PFSK-1 (cell line): ENCODE results near the gene FGGY.

Experiments used
- FOXP2 ChIP-seq: optimal IDR thresholded peaks from 2 replicates; pipeline ENCODE3; 2011; ENCODE audit warnings: borderline replicate concordance, control low read depth, inconsistent platforms; ENCODE audit not compliant: insufficient read depth; ENCODE audit errors: extremely low read length, extremely low read depth
- POLR2AphosphoS5 ChIP-seq: IDR thresholded peaks from 2 replicates; pipeline ENCODE4 v1.6.1; 2012; ENCODE audit warnings: low read depth, mild to moderate bottlenecking, control low read depth, low read length, moderate library complexity
- SIN3A ChIP-seq: IDR thresholded peaks from 2 replicates; pipeline ENCODE4 v1.6.1; 2012; ENCODE audit warnings: mild to moderate bottlenecking, low read length, moderate library complexity, borderline replicate concordance; ENCODE audit not compliant: insufficient read depth
- TAF1 ChIP-seq: IDR thresholded peaks from 2 replicates; pipeline ENCODE4 v1.6.1; 2012; ENCODE audit warnings: low read length, control low read depth, borderline replicate concordance; ENCODE audit not compliant: insufficient read depth
- TF ChIP-seq, protein P1 (sequence below), 2 experiments: IDR thresholded peaks; 2 replicates each; pipeline versions ENCODE4 v1.6.1 to v1.8.0; 2011 to 2012; ENCODE audit warnings: low read depth in 2 of 2, low read length in 2 of 2, control low read depth in 1 of 2, inconsistent platforms in 1 of 2, mild to moderate bottlenecking in 1 of 2, moderate library complexity in 1 of 2; ENCODE audit not compliant: insufficient read depth in 1 of 2

The FGGY gene

DNA sequence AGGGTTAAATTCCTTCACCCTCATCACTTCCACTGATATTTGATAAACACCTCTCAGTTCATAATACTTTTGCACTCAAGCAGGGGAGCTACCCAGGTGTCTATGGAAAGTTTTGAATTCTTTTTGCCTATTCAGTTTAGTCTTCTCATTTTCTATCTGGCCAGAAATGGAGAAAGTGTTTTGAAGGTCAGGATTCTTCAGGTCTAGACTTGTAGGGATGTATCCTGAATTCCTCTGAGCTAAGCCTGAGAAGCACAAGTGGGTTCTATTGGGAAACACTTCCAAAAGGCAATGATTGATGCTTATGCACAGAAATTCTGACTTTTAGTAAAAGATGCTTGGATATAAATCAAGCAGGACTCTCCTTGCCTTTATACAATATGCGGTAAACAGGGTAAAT, 300.1 kb downstream of the FGGY start:
- no peak for TF ChIP-seq SIN3A

DNA sequence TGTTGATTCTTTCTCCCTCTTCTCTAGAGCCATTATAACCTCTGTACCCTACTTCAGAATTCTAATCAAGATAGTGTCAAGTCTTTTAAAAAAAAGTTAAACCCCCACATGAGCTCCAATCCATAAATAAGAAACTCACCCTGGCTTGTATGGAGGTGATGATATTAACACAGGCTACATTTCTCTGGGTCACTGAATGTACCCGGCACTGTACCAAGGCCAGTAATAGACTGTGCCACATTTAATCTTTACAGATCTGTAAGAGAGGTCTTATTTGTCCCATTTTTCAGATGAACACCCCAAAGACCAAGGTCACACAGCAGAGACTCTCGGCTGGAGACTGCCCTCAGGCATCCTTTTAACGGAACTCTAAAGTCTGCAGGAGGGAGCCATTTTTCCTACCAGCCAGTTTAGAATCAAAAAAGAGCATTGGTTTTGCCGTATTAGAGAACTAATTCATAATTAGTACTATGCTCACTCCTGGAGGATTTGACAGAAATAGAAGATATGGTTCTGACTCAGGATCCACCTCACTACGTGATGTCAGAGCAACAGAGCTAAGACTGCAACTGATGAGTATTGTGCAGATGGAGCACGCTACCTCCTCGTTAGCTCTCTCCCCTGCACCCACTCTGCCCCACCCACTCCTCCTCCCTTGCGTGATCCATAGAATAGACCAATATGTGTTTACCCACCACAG, 300.7 kb downstream of the FGGY start:
- TF ChIP-seq FOXP2 (no peak), TAF1 (no peak), POLR2AphosphoS5 (no peak), SIN3A (no peak)
- TF ChIP-seq, protein P1, sequence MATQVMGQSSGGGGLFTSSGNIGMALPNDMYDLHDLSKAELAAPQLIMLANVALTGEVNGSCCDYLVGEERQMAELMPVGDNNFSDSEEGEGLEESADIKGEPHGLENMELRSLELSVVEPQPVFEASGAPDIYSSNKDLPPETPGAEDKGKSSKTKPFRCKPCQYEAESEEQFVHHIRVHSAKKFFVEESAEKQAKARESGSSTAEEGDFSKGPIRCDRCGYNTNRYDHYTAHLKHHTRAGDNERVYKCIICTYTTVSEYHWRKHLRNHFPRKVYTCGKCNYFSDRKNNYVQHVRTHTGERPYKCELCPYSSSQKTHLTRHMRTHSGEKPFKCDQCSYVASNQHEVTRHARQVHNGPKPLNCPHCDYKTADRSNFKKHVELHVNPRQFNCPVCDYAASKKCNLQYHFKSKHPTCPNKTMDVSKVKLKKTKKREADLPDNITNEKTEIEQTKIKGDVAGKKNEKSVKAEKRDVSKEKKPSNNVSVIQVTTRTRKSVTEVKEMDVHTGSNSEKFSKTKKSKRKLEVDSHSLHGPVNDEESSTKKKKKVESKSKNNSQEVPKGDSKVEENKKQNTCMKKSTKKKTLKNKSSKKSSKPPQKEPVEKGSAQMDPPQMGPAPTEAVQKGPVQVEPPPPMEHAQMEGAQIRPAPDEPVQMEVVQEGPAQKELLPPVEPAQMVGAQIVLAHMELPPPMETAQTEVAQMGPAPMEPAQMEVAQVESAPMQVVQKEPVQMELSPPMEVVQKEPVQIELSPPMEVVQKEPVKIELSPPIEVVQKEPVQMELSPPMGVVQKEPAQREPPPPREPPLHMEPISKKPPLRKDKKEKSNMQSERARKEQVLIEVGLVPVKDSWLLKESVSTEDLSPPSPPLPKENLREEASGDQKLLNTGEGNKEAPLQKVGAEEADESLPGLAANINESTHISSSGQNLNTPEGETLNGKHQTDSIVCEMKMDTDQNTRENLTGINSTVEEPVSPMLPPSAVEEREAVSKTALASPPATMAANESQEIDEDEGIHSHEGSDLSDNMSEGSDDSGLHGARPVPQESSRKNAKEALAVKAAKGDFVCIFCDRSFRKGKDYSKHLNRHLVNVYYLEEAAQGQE (IDR thresholded peaks at IDR 0.05; ENCODE audit: insufficient read depth in 1 of 2, low read depth in 2 of 2, low read length in 2 of 2) = no peak

DNA sequence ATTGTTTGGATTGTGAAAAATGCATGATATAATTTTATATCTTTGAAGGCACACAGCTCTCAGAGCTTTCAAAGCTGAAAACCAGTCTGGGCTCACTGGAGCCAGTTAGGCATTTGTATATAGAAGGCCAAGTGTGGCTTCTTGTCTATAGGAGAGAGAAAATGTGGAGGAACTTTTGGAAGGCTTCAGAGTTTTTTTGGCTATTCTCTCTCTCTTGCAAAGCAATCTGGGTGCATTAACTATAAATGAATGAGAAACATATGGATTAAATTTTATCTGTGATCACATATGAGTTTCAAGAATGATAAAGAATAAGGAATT, 301.2 kb downstream of the FGGY start:
- TF ChIP-seq, protein P1 (IDR thresholded peaks at IDR 0.05; ENCODE audit: insufficient read depth in 1 of 2, low read depth in 2 of 2, low read length in 2 of 2) = no peak
- no peak for TF ChIP-seq POLR2AphosphoS5
- no peak for TF ChIP-seq TAF1
- TF ChIP-seq SIN3A = no peak
- TF ChIP-seq FOXP2 = no peak

DNA sequence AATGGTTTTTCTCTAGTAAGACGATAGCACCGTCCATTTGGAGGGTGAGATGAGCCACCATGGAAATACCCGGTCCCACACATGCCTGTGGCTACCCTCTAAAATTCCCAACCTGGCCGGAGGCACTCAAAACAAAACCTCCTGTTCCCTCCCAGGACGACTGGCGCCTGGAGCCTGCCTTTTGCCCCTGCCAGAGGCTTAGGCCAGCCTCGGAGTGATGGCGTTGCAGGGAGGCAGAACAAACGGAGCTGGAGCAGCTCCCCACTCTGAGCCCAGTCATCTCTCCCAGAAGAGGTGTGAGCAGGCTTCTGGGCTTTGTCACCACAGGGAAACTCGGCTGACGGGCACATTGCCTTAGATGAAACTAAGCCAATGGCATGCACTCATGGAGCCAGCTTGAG, 304.1 kb downstream of the FGGY start:
- TF ChIP-seq, protein P1 (IDR thresholded peaks at IDR 0.05; ENCODE audit: insufficient read depth in 1 of 2, low read depth in 2 of 2, low read length in 2 of 2) = no peak
- TF ChIP-seq FOXP2 (no peak), POLR2AphosphoS5 (no peak), TAF1 (no peak), SIN3A (no peak)

DNA sequence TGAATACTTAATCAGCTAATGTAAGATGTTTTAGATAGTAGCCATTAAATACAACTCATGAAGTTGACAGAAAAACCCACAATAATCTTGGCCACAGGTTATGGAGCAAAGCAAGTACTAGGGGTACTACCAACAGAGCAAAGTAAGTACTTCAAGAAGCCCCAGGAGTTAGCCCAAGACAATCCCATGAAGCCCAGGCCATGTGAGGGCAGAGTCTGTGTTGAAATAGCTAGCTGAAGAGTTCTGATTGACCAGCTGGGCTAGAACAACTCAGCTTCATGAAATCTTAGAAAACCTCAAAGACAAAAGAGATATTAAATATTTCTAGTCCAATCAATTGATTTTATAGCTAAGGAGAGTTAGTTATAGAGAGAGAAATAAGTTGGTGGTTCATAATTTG, 304.9 kb downstream of the FGGY start:
- TF ChIP-seq POLR2AphosphoS5 = no peak
- no peak for TF ChIP-seq TAF1
- no peak for TF ChIP-seq FOXP2
- TF ChIP-seq, protein P1 (IDR thresholded peaks at IDR 0.05; ENCODE audit: insufficient read depth in 1 of 2, low read depth in 2 of 2, low read length in 2 of 2) = no peak
- TF ChIP-seq SIN3A = no peak
